Caco-2 (cell line): ENCODE results near the gene DCAF8. TPM values are rescaled to one million over a fixed set of nuclear protein-coding genes. Genes with fewer than 3 reads are reported as not detected.
A peak's percentile ranks its signal among the peaks of the same experiment; 100 is the strongest.

Experiments
- BruUV-seq: library from RNA; stranded (reverse); fragments of 400-500 nt; replicated peaks from 2 replicates; lab custom pipeline; 2021; lab: Mats Ljungman, UMichigan
- CTCF ChIA-PET: fragments of 300-600 bp; sonication (Branson Sonifier 250); formaldehyde crosslinking; loops from one replicate; lab custom pipeline; 2022; ENCODE audit warnings: antibody characterized with exemption; lab: Charles Lee
- POLR2A ChIA-PET: fragments of 300-600 bp; sonication (Branson Sonifier 250); formaldehyde crosslinking; loops from one replicate; lab custom pipeline; 2022; ENCODE audit warnings: antibody characterized with exemption; lab: Charles Lee
- DNase-seq, 2 experiments: peaks; one replicate each; pipeline versions ENCODE4 v3.0.0 to v3.0.0-alpha.2; 2020 to 2022
- H3K27me3 ChIP-seq: replicated peaks from 2 replicates; pipeline ENCODE4 v1.6.0; 2011; ENCODE audit warnings: low read length; ENCODE audit not compliant: control insufficient read depth, insufficient read depth
- H3K36me3 ChIP-seq: 2 replicates; pipeline ENCODE4 v1.5.1; 2011; ENCODE audit warnings: low read length; ENCODE audit not compliant: control insufficient read depth, insufficient read depth
- H3K4me1 ChIP-seq: fragments of 250-450 bp; sonication (Bioruptor Pico); 2 replicates; pipeline ENCODE4 v1.5.1; 2020; ENCODE audit warnings: mild to moderate bottlenecking
- H3K4me3 ChIP-seq: 2 replicates; pipeline ENCODE4 v1.5.1; 2011; ENCODE audit warnings: low read depth, mild to moderate bottlenecking, control low read depth, low read length
- H3K9me3 ChIP-seq: fragments of 250-450 bp; sonication (Bioruptor Pico); 2 replicates; pipeline ENCODE4 v1.5.1; 2020; ENCODE audit warnings: mild to moderate bottlenecking, moderate library complexity
- H3K27ac Mint-ChIP-seq: one replicate; pipeline ENCODE4 v1.8.0; 2022; ENCODE audit warnings: mixed read lengths; ENCODE audit not compliant: unreplicated experiment
- H3K27me3 Mint-ChIP-seq: one replicate; pipeline ENCODE4 v1.8.0; 2022; ENCODE audit warnings: mixed read lengths; ENCODE audit not compliant: insufficient read depth, unreplicated experiment
- H3K36me3 Mint-ChIP-seq: one replicate; pipeline ENCODE4 v1.8.0; 2022; ENCODE audit warnings: mild to moderate bottlenecking, mixed read lengths; ENCODE audit not compliant: insufficient read depth, unreplicated experiment
- H3K4me1 Mint-ChIP-seq: one replicate; pipeline ENCODE4 v1.8.0; 2022; ENCODE audit warnings: low read depth, mixed read lengths; ENCODE audit not compliant: unreplicated experiment
- H3K4me3 Mint-ChIP-seq: one replicate; pipeline ENCODE4 v1.8.0; 2022; ENCODE audit warnings: mild to moderate bottlenecking, moderate library complexity, mixed read lengths; ENCODE audit not compliant: unreplicated experiment
- H3K9me3 Mint-ChIP-seq: one replicate; pipeline ENCODE4 v1.8.0; 2022; ENCODE audit warnings: mixed read lengths; ENCODE audit not compliant: unreplicated experiment
- intact Hi-C: fragments of 100-400 bp; cut with micrococcal nuclease; formaldehyde crosslinking; loops from one replicate; pipeline ENCODE4 v1.10.0; 2022; ENCODE audit not compliant: unreplicated experiment
- total RNA-seq: library from RNA; stranded (reverse); gene quantifications from 2 replicates; pipeline ENCODE4 v1.2.3, GENCODE V29; 2022
- TF ChIP-seq, protein P1 (sequence below), 2 experiments: fragments of 200-600 bp in 1 of 2; IDR thresholded peaks; 1 replicate in 1 of 2; 2 replicates in 1 of 2; pipeline versions ENCODE4 v1.5.1 to v1.8.0; 2011 to 2022; ENCODE audit warnings: antibody characterized with exemption in 1 of 2, control low read depth in 1 of 2, inconsistent platforms in 1 of 2, low read depth in 1 of 2, low read length in 1 of 2, mild to moderate bottlenecking in 1 of 2, moderate library complexity in 1 of 2; ENCODE audit not compliant: insufficient read depth in 1 of 2, severe bottlenecking in 1 of 2, unreplicated experiment in 1 of 2

Gene DCAF8
- total RNA-seq, 1 experiment from 2014 or later = 112 TPM

DNA sequence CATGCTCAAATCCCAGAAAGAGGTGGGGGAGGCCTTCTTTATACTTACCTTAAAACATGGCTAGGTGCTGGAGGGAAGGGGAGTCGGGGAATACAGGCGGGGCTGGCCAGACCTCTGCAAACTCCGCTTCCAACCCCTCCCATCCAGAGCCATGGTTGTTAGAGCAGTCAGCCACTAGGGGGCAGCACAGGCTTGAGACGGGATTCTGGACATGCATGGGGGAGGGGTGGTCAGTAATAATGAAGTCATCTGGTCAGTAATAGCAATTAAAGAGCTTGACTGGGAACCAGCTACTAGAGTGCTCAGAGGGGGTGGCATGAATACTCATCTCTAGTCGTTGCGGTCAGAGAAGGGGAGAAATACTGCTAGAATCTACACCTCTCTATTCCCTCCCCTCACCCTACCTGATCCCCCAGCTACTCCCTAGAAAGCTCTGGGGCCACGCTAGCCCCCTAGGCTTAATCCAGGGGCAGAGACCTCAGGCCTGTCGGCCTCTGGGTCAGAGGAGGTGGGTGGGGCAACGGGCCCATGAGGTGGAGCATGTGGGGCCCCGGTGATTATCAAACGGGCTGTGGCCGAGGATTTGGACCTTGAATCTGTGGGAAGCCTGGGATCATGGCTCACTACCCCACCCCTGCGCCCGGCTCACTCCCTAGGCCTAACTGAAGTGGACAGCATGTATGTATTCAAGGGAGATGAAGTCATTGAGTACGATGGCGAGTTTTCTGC, 69.1 kb downstream of the DCAF8 start:
- Mint-ChIP-seq H3K36me3 (no peaks in the 10 kb centered on the region), H3K9me3 (no peaks in the 10 kb centered on the region), H3K4me3 (no peak overlapping the region), H3K4me1 (no peaks in the 10 kb centered on the region), H3K27me3 (no peaks in the 10 kb centered on the region), H3K27ac (no peak overlapping the region)
- CTCF ChIA-PET = interaction anchor here (0.6 to 3.5 kb wide), 28 partner anchors 9 to 248 kb away, joined by 3 to 106 read pairs (median 5); partner anchors contain the start of genes DCAF8, IGSF8, IGSF9 and PEA15
- Histone ChIP-seq H3K27me3 (no peaks in the 10 kb centered on the region), H3K4me3 (no peak overlapping the region), H3K4me1 (peaks cover 17% of the 10 kb centered on the region), H3K9me3 (no peaks in the 10 kb centered on the region), H3K36me3 (no peaks in the 10 kb centered on the region)
- DNase-seq = peak; percentile 83 to 90
- intact Hi-C loops = loop anchor here (1.0 to 2.0 kb wide), 6 partner anchors 26 to 183 kb away; no protein-coding TSS in a partner anchor
- POLR2A ChIA-PET = no interaction called here
- TF ChIP-seq, protein P1, sequence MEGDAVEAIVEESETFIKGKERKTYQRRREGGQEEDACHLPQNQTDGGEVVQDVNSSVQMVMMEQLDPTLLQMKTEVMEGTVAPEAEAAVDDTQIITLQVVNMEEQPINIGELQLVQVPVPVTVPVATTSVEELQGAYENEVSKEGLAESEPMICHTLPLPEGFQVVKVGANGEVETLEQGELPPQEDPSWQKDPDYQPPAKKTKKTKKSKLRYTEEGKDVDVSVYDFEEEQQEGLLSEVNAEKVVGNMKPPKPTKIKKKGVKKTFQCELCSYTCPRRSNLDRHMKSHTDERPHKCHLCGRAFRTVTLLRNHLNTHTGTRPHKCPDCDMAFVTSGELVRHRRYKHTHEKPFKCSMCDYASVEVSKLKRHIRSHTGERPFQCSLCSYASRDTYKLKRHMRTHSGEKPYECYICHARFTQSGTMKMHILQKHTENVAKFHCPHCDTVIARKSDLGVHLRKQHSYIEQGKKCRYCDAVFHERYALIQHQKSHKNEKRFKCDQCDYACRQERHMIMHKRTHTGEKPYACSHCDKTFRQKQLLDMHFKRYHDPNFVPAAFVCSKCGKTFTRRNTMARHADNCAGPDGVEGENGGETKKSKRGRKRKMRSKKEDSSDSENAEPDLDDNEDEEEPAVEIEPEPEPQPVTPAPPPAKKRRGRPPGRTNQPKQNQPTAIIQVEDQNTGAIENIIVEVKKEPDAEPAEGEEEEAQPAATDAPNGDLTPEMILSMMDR (IDR thresholded peaks at IDR 0.05; ENCODE audit: insufficient read depth in 1 of 2, low read depth in 1 of 2, low read length in 1 of 2, severe bottlenecking in 1 of 2, unreplicated experiment in 1 of 2) = peak; percentile 86 to 91
- BruUV-seq = no TSS peak

DNA sequence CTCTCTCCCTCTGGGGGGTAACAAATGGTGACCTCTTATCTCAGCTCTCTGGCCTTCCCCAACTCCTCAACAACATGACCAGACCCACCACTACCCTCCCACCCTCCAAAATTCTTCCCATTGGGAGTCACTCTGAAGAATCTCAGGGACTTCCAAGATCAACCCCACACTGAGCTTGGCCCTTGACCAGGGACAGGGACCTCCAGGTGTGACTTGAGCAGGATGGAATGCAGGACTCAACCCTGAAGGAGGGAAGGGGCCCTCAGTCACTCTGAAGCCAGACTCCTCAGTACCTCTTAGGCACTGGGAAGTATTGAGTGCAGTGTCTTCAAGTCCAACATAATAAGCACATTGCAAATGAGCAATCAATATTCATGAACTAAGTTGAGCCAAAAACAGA, 70.1 kb downstream of the DCAF8 start:
- no peaks in the 10 kb centered on the region for H3K27me3 Mint-ChIP-seq
- H3K4me3 Mint-ChIP-seq = no peak overlapping the region
- H3K4me1 ChIP-seq = peaks cover 17% of the 10 kb centered on the region
- no peaks in the 10 kb centered on the region for H3K36me3 Mint-ChIP-seq
- TF ChIP-seq, protein P1 (IDR thresholded peaks at IDR 0.05; ENCODE audit: insufficient read depth in 1 of 2, low read depth in 1 of 2, low read length in 1 of 2, severe bottlenecking in 1 of 2, unreplicated experiment in 1 of 2) = no peak
- H3K27ac Mint-ChIP-seq = no peak overlapping the region
- no TSS peak for BruUV-seq
- no peaks in the 10 kb centered on the region for H3K36me3 ChIP-seq
- no peaks in the 10 kb centered on the region for H3K9me3 Mint-ChIP-seq
- ChIA-PET POLR2A (no interaction called here), CTCF (interaction anchor here (0.6 to 3.5 kb wide), 7 partner anchors 28 to 184 kb away, joined by 3 to 106 read pairs (median 5); partner anchors contain the start of gene KCNJ9)
- no peak overlapping the region for H3K4me3 ChIP-seq
- DNase-seq = no peak
- H3K9me3 ChIP-seq = no peaks in the 10 kb centered on the region
- intact Hi-C loops = loop anchor here (2.0 kb wide), 1 partner anchor 29 kb away; no protein-coding TSS in a partner anchor
- no peaks in the 10 kb centered on the region for H3K27me3 ChIP-seq
- no peaks in the 10 kb centered on the region for H3K4me1 Mint-ChIP-seq

DNA sequence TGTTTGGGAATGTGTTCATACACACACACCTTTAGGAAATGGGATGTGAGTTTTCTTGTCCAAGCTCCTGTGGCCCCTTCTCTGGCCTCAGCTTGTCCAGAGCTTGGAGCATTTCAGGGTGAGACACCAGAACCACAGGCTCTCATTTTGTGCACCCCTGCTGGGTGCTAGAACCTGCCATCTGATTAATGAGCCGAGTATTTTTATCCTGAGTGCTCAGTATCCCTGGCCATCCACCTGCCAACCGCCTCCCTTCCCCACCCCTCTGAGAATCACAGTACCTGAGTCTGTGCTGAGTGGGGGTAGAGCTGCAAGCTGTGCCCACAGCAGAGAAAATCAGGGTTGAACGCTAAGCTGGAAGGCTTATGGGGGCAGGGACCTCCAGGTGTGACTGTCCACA, 70.6 kb downstream of the DCAF8 start:
- H3K27me3 ChIP-seq = no peaks in the 10 kb centered on the region
- Mint-ChIP-seq H3K27me3 (no peaks in the 10 kb centered on the region), H3K36me3 (no peaks in the 10 kb centered on the region), H3K4me3 (no peak overlapping the region), H3K27ac (no peak overlapping the region), H3K9me3 (no peaks in the 10 kb centered on the region), H3K4me1 (no peaks in the 10 kb centered on the region)
- H3K4me3 ChIP-seq = no peak overlapping the region
- intact Hi-C loops = loop anchor here (2.0 kb wide), 1 partner anchor 29 kb away; no protein-coding TSS in a partner anchor
- no peaks in the 10 kb centered on the region for H3K36me3 ChIP-seq
- no peak for DNase-seq
- H3K4me1 ChIP-seq = peaks cover 17% of the 10 kb centered on the region
- H3K9me3 ChIP-seq = no peaks in the 10 kb centered on the region
- TF ChIP-seq, protein P1 (IDR thresholded peaks at IDR 0.05; ENCODE audit: insufficient read depth in 1 of 2, low read depth in 1 of 2, low read length in 1 of 2, severe bottlenecking in 1 of 2, unreplicated experiment in 1 of 2) = no peak
- no TSS peak for BruUV-seq
- ChIA-PET CTCF (interaction anchor here (0.9 to 3.5 kb wide), 7 partner anchors 28 to 185 kb away, joined by 4 to 106 read pairs (median 5); no protein-coding TSS in a partner anchor), POLR2A (no interaction called here)
